NCI-H1436 (cell line): ENCODE measurements around the gene TEX2.
A peak's percentile ranks its signal among the peaks of the same experiment; 100 is the strongest.
"Not testable (repeated sequence)": the region's sequence is repeated elsewhere in the genome, so short reads cannot be mapped to it uniquely, and the experiment has no call there.

Experiments
- DNase-seq: peaks from one replicate; lab custom pipeline; 2025; lab: John Stamatoyannopoulos, UW

Gene TEX2

GRCh38 chr17:64264891-64265290 is 1.8 kb upstream of the TEX2 start:
- DNase-seq, result no peak

- peak; percentile 5 for DNase-seq
These were observed 661 bp downstream of the TEX2 start for GRCh38 chr17:64262198-64262999.

GRCh38 chr17:64261417-64262145 is 1.5 kb downstream of the TEX2 start:
- no peak for DNase-seq

- DNase-seq, result no peak
These were observed 2.2 kb downstream of the TEX2 start for GRCh38 chr17:64260886-64261285.

GRCh38 chr17:64259922-64260321 is 3.1 kb downstream of the TEX2 start:
- DNase-seq, result no peak

GRCh38 chr17:64259426-64259825 is 3.6 kb downstream of the TEX2 start:
- no peak for DNase-seq

- no peak for DNase-seq
These were observed 5.9 kb downstream of the TEX2 start for GRCh38 chr17:64256913-64257807.

- no peak for DNase-seq
These were observed 7.3 kb downstream of the TEX2 start for GRCh38 chr17:64255764-64256163.

GRCh38 chr17:64254755-64255154 is 8.3 kb downstream of the TEX2 start:
- DNase-seq, result no peak

GRCh38 chr17:64253470-64253869 is 9.6 kb downstream of the TEX2 start:
- no peak for DNase-seq

GRCh38 chr17:64252831-64253230 is 10.2 kb downstream of the TEX2 start:
- no peak for DNase-seq

GRCh38 chr17:64250233-64250835 is 12.7 kb downstream of the TEX2 start:
- no peak for DNase-seq

- DNase-seq, result no peak
These were observed 15.2 kb downstream of the TEX2 start for GRCh38 chr17:64247836-64248235.

- DNase-seq, result no peak
These were observed 17.6 kb downstream of the TEX2 start for GRCh38 chr17:64245218-64246145.

GRCh38 chr17:64244165-64244564 is 18.9 kb downstream of the TEX2 start:
- DNase-seq, result no peak

GRCh38 chr17:64243340-64243739 is 19.7 kb downstream of the TEX2 start:
- DNase-seq, result no peak

GRCh38 chr17:64242633-64243032 is 20.4 kb downstream of the TEX2 start:
- DNase-seq, result no peak

GRCh38 chr17:64240741-64241347 is 22.2 kb downstream of the TEX2 start:
- no peak for DNase-seq

GRCh38 chr17:64240261-64240740 is 22.8 kb downstream of the TEX2 start:
- DNase-seq, result no peak

GRCh38 chr17:64238449-64238848 is 24.6 kb downstream of the TEX2 start:
- not testable (repeated sequence) for DNase-seq
